GM12872 (cell line): ENCODE data around the gene SALL1.

Experiments used
- CTCF ChIP-seq: IDR thresholded peaks from 3 replicates; pipeline ENCODE4 v1.5.1; 2011; ENCODE audit warnings: low read depth, mild to moderate bottlenecking, low read length, moderate library complexity; ENCODE audit not compliant: insufficient read depth

Gene SALL1

GRCh38 chr16:51175081-51175480 is 24.0 kb upstream of the SALL1 start:
- no peak for TF ChIP-seq CTCF

- no peak for TF ChIP-seq CTCF
Observed at GRCh38 chr16:51172368-51172767, 21.3 kb upstream of the SALL1 start.

GRCh38 chr16:51168755-51169154 is 17.7 kb upstream of the SALL1 start:
- no peak for TF ChIP-seq CTCF

- TF ChIP-seq CTCF: no peak
Observed at GRCh38 chr16:51167170-51167895, 16.3 kb upstream of the SALL1 start.

GRCh38 chr16:51166541-51166940 is 15.5 kb upstream of the SALL1 start:
- TF ChIP-seq CTCF: no peak

GRCh38 chr16:51166091-51166490 is 15.0 kb upstream of the SALL1 start:
- TF ChIP-seq CTCF: no peak

GRCh38 chr16:51165043-51165442 is 14.0 kb upstream of the SALL1 start:
- TF ChIP-seq CTCF: no peak

GRCh38 chr16:51164574-51164973 is 13.5 kb upstream of the SALL1 start:
- TF ChIP-seq CTCF: no peak
